ENCODE data around the gene SGCA.
A peak's percentile ranks its signal among the peaks of the same experiment; 100 is the strongest.

SGCA gene

GRCh38 chr17:50194934-50195865 is 29.4 kb downstream of the SGCA start:
- DNase-seq (ENCODE audit: low spot score) = no peak

- no peak for DNase-seq (ENCODE audit: low spot score)
Measured at GRCh38 chr17:50196036-50196435, 30.2 kb downstream of the SGCA start.

GRCh38 chr17:50196826-50197225 is 31.0 kb downstream of the SGCA start:
- no peak for DNase-seq (ENCODE audit: low spot score)

- DNase-seq (ENCODE audit: low spot score) = peak; percentile 77
Measured at GRCh38 chr17:50198026-50198669, 32.3 kb downstream of the SGCA start.

GRCh38 chr17:50199211-50199802 is 33.5 kb downstream of the SGCA start:
- DNase-seq (ENCODE audit: low spot score) = no peak

- DNase-seq (ENCODE audit: low spot score) = peak; percentile 75
Measured at GRCh38 chr17:50199803-50200456, 34.1 kb downstream of the SGCA start.

- peak; percentile 92 for DNase-seq (ENCODE audit: low spot score)
Measured at GRCh38 chr17:50200457-50201275, 34.9 kb downstream of the SGCA start.

- DNase-seq (ENCODE audit: low spot score) = no peak
Measured at GRCh38 chr17:50201276-50201854, 35.6 kb downstream of the SGCA start, which contains the start of gene COL1A1. Gene COL1A1, minus strand, starts transcription at chr17:50201631. Its CDS starts 118 bp downstream, at chr17:50201513.

- no peak for DNase-seq (ENCODE audit: low spot score)
Measured at GRCh38 chr17:50203086-50203485, 37.3 kb downstream of the SGCA start.

GRCh38 chr17:50203604-50204345 is 38.0 kb downstream of the SGCA start:
- DNase-seq (ENCODE audit: low spot score) = no peak

GRCh38 chr17:50204431-50204830 is 38.6 kb downstream of the SGCA start:
- DNase-seq (ENCODE audit: low spot score) = no peak

GRCh38 chr17:50205111-50205962 is 39.5 kb downstream of the SGCA start:
- DNase-seq (ENCODE audit: low spot score) = no peak

- DNase-seq (ENCODE audit: low spot score) = no peak
Measured at GRCh38 chr17:50205963-50206505, 40.2 kb downstream of the SGCA start.

- no peak for DNase-seq (ENCODE audit: low spot score)
Measured at GRCh38 chr17:50206604-50207293, 40.9 kb downstream of the SGCA start.

- DNase-seq (ENCODE audit: low spot score) = no peak
Measured at GRCh38 chr17:50207315-50207714, 41.5 kb downstream of the SGCA start.

GRCh38 chr17:50207792-50208567 is 42.2 kb downstream of the SGCA start:
- no peak for DNase-seq (ENCODE audit: low spot score)

- DNase-seq (ENCODE audit: low spot score) = no peak
Measured at GRCh38 chr17:50208611-50209061, 42.8 kb downstream of the SGCA start.

- DNase-seq (ENCODE audit: low spot score) = no peak
Measured at GRCh38 chr17:50209133-50209471, 43.3 kb downstream of the SGCA start.
